ENCODE data around the gene NAA25.

DNA sequence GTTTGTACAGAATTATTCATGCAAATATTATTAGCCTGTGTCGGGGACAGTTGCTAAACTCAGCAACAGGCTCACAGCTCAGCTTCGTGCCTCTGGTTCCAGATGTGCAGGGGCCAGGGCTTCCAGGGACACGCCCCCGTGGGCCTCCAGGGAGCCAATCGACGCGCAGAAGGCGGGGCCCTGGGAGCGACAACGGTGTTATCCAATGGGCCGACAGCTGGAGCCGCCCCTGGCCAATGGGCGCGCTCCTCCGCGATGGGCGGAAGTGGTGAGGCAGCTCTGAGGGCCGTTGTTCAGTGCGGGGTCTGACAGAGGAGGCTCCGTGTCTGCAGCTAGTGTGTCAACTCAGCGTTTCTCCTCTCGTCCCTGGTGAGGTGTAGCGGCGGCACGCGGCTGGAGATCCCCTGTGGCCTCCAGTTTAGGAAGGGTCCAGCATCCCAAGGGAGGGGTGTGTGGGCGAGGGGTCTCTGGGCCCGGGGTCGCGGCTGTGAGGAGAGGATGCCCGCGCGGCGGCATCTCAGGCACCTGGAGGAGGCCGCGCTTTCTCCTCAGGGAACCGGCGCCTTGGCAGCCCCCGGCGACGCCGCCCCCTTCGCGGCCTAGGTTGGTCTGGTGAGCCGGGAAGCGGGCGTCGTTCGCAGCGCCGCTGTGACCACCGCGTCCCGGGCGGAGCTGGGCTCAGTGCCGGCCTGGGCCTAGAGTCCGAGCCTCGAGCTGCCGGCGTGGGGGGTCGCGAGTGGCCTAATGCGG, 16.8 kb upstream of the NAA25 start, which contains the start of gene TRAFD1:
- TF ChIP-seq, protein P1, sequence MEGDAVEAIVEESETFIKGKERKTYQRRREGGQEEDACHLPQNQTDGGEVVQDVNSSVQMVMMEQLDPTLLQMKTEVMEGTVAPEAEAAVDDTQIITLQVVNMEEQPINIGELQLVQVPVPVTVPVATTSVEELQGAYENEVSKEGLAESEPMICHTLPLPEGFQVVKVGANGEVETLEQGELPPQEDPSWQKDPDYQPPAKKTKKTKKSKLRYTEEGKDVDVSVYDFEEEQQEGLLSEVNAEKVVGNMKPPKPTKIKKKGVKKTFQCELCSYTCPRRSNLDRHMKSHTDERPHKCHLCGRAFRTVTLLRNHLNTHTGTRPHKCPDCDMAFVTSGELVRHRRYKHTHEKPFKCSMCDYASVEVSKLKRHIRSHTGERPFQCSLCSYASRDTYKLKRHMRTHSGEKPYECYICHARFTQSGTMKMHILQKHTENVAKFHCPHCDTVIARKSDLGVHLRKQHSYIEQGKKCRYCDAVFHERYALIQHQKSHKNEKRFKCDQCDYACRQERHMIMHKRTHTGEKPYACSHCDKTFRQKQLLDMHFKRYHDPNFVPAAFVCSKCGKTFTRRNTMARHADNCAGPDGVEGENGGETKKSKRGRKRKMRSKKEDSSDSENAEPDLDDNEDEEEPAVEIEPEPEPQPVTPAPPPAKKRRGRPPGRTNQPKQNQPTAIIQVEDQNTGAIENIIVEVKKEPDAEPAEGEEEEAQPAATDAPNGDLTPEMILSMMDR (IDR thresholded peaks at IDR 0.05): no peak
- peak in 1 of 2 donors; percentile 79 for TF ChIP-seq POLR2A (IDR thresholded peaks at IDR 0.05)

Measured in lower leg skin (tissue), 3 donors.